Renal cortical epithelial cell (primary cell): Measurements from ENCODE around the gene TMEM253. TPM values are rescaled to one million over a fixed set of nuclear protein-coding genes. Genes with fewer than 3 reads are reported as not detected.

Source experiments
- total RNA-seq: library from RNA; depleted of rRNA; stranded (reverse); fragments of >200 nt; gene quantifications from 2 replicates; pipeline ENCODE4 v1.2.3, GENCODE V29; 2014

The TMEM253 gene
- total RNA-seq, 1 donor from 2014 or later = 0.10 TPM

Other genes starting within 250 kb of the TMEM253 start
- not detected in 2 replicates for gene RNASE3, start 209.7 kb upstream of the TMEM253 start, total RNA-seq
- gene RNASE2, start 145.6 kb upstream of the TMEM253 start, total RNA-seq = not detected in 2 replicates
- gene METTL17, start 111.1 kb upstream of the TMEM253 start, total RNA-seq = 44.0 and 56.3 TPM in 2 replicates
- gene SLC39A2, start 101.8 kb upstream of the TMEM253 start, total RNA-seq = not detected in 2 replicates
- gene NDRG2, start 76.0 kb upstream of the TMEM253 start, total RNA-seq = 0.35 and 4.6 TPM in 2 replicates
- not detected in 2 replicates for gene TPPP2, start 70.8 kb upstream of the TMEM253 start, total RNA-seq
- gene RNASE13, start 66.3 kb upstream of the TMEM253 start, total RNA-seq = not detected in 2 replicates
- not detected in 2 replicates for gene RNASE7, start 58.7 kb upstream of the TMEM253 start, total RNA-seq
- not detected in 2 replicates for gene RNASE8, start 43.2 kb upstream of the TMEM253 start, total RNA-seq
- 42.0 and 64.4 TPM in 2 replicates for gene ARHGEF40, start 30.8 kb upstream of the TMEM253 start, total RNA-seq
- 6.6 and 14.9 TPM in 2 replicates for gene ZNF219, start 2.4 kb upstream of the TMEM253 start, total RNA-seq
- not detected in 2 replicates for gene OR5AU1, start 55.0 kb downstream of the TMEM253 start, total RNA-seq
- gene HNRNPC, start 168.4 kb downstream of the TMEM253 start, total RNA-seq = 524 and 834 TPM in 2 replicates
- 0.05 TPM in 1 of 2 replicates, not detected in the other for gene RPGRIP1, start 179.0 kb downstream of the TMEM253 start, total RNA-seq